ENCODE results near the gene RMND5B. TPM values are rescaled to one million over a fixed set of nuclear protein-coding genes. Genes with fewer than 3 reads are reported as not detected.
A peak's percentile ranks its signal among the peaks of the same experiment; 100 is the strongest.
"Not testable (repeated sequence)": the region's sequence is repeated elsewhere in the genome, so short reads cannot be mapped to it uniquely, and the experiment has no call there.

The RMND5B gene, protein sequence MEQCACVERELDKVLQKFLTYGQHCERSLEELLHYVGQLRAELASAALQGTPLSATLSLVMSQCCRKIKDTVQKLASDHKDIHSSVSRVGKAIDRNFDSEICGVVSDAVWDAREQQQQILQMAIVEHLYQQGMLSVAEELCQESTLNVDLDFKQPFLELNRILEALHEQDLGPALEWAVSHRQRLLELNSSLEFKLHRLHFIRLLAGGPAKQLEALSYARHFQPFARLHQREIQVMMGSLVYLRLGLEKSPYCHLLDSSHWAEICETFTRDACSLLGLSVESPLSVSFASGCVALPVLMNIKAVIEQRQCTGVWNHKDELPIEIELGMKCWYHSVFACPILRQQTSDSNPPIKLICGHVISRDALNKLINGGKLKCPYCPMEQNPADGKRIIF
- total RNA-seq: 49.7 and 58.8 TPM in 2 replicates
- 57.2 and 58.2 TPM in 2 replicates for polyA plus RNA-seq

DNA sequence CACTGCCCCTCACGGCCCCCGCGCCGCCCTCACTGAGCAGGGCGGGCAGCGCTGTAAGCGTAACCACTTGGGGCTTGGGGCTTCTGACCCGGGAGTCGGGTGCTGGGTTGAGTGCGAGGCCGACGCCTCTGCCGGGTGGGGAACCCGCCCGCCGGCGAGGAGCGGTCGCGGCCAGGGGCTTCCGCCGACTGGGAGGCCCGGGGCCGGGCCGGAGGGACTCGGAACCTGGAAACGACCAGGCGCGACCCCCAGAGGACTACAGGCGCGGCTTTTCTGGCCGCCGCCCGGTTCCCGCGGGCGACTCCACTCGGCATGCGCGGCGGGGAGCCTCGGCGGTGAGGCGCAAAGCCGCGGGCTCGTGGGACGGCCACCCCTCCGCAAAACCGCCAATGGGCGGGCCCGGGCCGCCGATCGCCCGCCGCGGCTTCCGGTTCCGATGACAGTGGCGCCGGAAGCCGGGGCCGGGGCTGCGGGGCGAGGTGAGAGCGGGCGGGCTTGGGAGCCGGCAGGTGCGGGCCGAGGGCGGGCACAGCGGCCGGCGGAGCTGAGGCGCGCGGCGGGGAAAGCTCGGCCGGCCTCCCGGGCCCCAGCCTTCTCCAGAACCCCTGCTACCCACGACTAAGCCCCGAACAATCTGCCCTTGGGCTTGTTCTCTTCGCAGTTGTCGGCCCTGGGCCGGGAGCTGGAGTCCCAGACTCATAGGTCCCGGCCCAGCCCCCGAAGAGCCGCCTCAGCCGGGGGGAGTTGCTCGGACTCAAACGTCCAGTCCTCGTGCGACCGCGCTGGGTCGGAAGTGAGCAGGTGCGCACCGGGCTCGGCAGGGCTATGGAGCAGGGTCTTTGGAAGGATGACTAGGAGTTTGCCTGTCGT lies at the start of gene RMND5B:
Gene RMND5B (plus strand): TSS at position 439 of the 870 bp plus-strand sequence. CDS start 7,106 bp downstream, outside the sequence.
- peak; percentile 81 to 93 for DNase-seq (ENCODE audit: low read depth in 1 of 2, low spot score in 1 of 2)
- Histone ChIP-seq H3K27me3 (no peaks in the 10 kb centered on the region), H3K4me1 (ENCODE audit: low read depth) (no peaks in the 10 kb centered on the region), H3K9me3 (ENCODE audit: low read depth) (no peaks in the 10 kb centered on the region), H3K27ac (peak within 1 kb of the TSS; percentile 86), H3K4me3 (peak within 1 kb of the TSS; percentile 100), H3K36me3 (peaks cover 5% of the 10 kb centered on the region)
- TF ChIP-seq, protein P1, sequence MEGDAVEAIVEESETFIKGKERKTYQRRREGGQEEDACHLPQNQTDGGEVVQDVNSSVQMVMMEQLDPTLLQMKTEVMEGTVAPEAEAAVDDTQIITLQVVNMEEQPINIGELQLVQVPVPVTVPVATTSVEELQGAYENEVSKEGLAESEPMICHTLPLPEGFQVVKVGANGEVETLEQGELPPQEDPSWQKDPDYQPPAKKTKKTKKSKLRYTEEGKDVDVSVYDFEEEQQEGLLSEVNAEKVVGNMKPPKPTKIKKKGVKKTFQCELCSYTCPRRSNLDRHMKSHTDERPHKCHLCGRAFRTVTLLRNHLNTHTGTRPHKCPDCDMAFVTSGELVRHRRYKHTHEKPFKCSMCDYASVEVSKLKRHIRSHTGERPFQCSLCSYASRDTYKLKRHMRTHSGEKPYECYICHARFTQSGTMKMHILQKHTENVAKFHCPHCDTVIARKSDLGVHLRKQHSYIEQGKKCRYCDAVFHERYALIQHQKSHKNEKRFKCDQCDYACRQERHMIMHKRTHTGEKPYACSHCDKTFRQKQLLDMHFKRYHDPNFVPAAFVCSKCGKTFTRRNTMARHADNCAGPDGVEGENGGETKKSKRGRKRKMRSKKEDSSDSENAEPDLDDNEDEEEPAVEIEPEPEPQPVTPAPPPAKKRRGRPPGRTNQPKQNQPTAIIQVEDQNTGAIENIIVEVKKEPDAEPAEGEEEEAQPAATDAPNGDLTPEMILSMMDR (IDR thresholded peaks at IDR 0.05; ENCODE audit: low read depth, low read length): no peak

DNA sequence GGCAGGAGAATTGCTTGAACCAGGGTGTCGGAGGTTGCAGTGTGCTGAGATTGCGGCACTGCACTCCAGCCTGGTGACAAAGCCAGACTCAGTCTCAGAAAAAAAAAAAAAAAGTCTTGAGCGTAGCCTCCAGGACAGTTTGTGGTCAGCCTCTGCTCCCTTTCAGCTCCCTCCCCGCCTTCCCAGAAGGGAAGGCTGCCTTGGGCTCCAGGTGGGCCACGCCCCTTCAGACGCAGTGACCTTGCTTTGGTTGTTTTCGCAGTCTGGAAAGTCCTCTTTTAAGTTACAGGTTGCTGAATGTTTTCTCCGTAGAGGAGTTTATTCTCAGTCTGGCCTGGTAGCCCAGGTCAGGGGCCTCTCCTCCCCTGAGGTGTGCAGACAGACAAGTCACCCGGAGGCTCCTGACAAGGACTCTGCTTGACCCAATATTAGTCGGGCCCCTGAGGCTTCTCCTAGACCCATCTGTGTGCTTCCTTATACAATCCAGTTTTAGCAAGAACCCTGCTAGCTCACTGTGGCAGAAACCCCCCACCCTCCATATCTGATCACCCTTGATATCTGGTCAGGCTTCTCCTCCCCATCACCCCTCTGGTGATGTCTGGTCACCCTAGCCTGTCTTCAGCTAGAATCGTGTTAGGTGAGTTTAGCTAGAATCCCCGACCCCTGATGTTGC lies 49.1 kb upstream of the RMND5B start:
- Histone ChIP-seq H3K4me3 (no peak overlapping the region), H3K36me3 (no peaks in the 10 kb centered on the region), H3K27ac (no peak overlapping the region), H3K4me1 (ENCODE audit: low read depth) (no peaks in the 10 kb centered on the region), H3K9me3 (ENCODE audit: low read depth) (no peaks in the 10 kb centered on the region), H3K27me3 (no peaks in the 10 kb centered on the region)
- TF ChIP-seq, protein P1 (IDR thresholded peaks at IDR 0.05; ENCODE audit: low read depth, low read length): no peak
- no peak for DNase-seq (ENCODE audit: low read depth in 1 of 2, low spot score in 1 of 2)

DNA sequence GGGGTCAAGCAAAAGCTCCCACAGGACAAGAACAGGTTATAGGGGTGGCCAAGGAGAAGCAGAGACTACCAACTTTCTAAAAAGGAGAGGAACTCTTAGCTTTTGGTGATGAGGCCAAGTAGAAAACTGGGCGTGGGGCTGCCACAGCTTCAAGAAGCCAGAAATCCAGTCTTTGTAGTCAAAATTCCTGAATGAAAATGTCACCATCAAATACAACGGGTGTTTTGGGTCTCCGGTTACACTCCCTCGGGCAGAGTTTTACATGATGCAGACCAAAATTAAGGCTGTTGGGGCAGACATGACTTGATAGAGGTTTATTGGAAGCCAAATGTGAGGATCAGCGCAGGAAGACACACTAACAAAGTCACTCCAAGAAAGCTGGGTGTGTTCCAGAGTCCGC lies 46.9 kb upstream of the RMND5B start:
- Histone ChIP-seq H3K4me1 (ENCODE audit: low read depth) (no peaks in the 10 kb centered on the region), H3K27ac (no peak overlapping the region), H3K36me3 (no peaks in the 10 kb centered on the region), H3K27me3 (no peaks in the 10 kb centered on the region), H3K9me3 (ENCODE audit: low read depth) (no peaks in the 10 kb centered on the region), H3K4me3 (no peak overlapping the region)
- TF ChIP-seq, protein P1 (IDR thresholded peaks at IDR 0.05; ENCODE audit: low read depth, low read length): no peak
- DNase-seq (ENCODE audit: low read depth in 1 of 2, low spot score in 1 of 2): no peak

DNA sequence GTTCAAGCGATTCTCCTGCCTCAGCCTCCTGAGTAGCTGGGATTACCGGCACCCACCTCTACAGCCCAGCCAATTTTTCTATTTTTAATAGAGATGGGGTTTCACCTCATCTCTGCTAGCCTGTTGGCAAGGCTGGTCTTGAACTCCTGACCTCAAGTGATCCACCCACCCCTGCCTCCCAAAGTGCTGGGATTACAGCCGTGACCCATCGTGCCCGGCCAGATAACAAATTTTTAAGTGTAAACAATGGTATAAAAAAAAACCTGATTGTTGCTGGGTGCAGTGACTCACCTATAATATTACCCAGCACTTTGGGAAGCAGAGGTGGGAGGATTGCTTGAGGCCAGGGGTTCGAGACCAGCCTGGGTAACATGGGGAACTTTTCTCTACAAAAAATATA lies 45.5 kb upstream of the RMND5B start:
- Histone ChIP-seq H3K36me3 (no peaks in the 10 kb centered on the region), H3K4me1 (ENCODE audit: low read depth) (no peaks in the 10 kb centered on the region), H3K27me3 (no peaks in the 10 kb centered on the region), H3K9me3 (ENCODE audit: low read depth) (no peaks in the 10 kb centered on the region), H3K4me3 (no peak overlapping the region), H3K27ac (no peak overlapping the region)
- no peak for DNase-seq (ENCODE audit: low read depth in 1 of 2, low spot score in 1 of 2)
- TF ChIP-seq, protein P1 (IDR thresholded peaks at IDR 0.05; ENCODE audit: low read depth, low read length): no peak

DNA sequence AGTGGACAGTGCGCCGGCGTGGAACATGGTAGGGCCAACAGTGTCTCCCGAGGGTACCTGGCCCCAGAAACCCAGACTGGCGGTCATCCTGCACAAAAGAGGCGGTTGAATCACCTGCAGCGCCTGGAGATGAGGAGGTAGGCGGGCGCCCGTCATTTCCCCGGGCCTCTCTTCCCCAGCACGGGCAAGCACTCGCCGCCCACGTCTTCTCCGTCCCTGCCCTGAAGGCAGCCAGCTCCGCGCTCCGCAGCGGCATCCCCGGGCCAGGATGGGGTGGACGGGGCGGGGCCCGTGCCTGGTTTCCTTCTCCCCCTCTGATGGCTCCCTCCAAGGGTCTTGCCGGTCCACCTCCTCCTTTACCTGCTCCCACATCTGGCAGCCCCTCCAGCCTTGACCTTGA lies 44.5 kb upstream of the RMND5B start:
- no peak overlapping the region for H3K4me3 ChIP-seq
- TF ChIP-seq, protein P1 (IDR thresholded peaks at IDR 0.05; ENCODE audit: low read depth, low read length): no peak
- no peak overlapping the region for H3K27ac ChIP-seq
- H3K27me3 ChIP-seq: no peaks in the 10 kb centered on the region
- DNase-seq (ENCODE audit: low read depth in 1 of 2, low spot score in 1 of 2): no peak
- no peaks in the 10 kb centered on the region for H3K4me1 ChIP-seq (ENCODE audit: low read depth)
- H3K36me3 ChIP-seq: no peaks in the 10 kb centered on the region
- H3K9me3 ChIP-seq (ENCODE audit: low read depth): no peaks in the 10 kb centered on the region

DNA sequence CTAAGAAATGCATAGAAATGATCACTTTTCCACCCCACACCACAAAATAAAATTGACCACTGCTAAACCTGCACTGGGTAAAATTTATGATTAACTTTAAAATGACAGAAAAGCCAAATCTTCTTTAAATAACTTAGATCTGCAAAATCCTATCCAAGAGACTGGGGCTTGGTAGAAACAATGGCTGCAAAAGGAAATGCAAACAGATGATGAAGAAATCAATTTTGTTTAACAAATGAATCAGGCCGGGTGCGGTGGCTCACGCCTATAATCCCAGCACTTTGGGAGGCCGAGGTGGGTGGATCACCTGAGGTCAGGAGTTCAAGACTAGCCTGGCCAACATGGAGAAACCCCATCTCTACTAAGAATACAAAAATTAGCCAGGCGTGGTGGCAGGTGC lies 43.6 kb upstream of the RMND5B start:
- not testable (repeated sequence) for H3K9me3 ChIP-seq (ENCODE audit: low read depth); H3K36me3 ChIP-seq; H3K27ac ChIP-seq; H3K4me1 ChIP-seq (ENCODE audit: low read depth); H3K4me3 ChIP-seq; DNase-seq (ENCODE audit: low read depth in 1 of 2, low spot score in 1 of 2); H3K27me3 ChIP-seq
